Spleen (tissue), 7 donors: ENCODE results near the gene TMEM252.

Source experiments
- POLR2A ChIP-seq, 3 donors: fragments of 450-650 bp; IDR thresholded peaks; one replicate each; pipeline ENCODE4 v1.5.1; 2017; ENCODE audit warnings: antibody characterized with exemption in 3 of 3, mild to moderate bottlenecking in 1 of 3
- TF ChIP-seq, protein P1 (sequence below), 11 experiments: fragments of 200-600 bp in 7 of 11; fragments of 450-650 bp in 4 of 11; sonication (generic) in 4 of 11; IDR thresholded peaks in 8 of 11; conservative IDR thresholded peaks in 3 of 11; 1 replicate in 7 of 11; 2 replicates in 4 of 11; pipeline versions ENCODE4 v1.4.0 to v1.8.0; 2016 to 2021; ENCODE audit warnings: antibody characterized with exemption in 11 of 11, inconsistent platforms in 4 of 11, mild to moderate bottlenecking in 1 of 11
- donor health status: DM: no; HTN: no; CAD: no; lungs with moderate emphysema.
- donor health status: DM: no; HTN: no; CAD: no.
- donor health status: DM: no; HTN: no; CAD: no.

DNA sequence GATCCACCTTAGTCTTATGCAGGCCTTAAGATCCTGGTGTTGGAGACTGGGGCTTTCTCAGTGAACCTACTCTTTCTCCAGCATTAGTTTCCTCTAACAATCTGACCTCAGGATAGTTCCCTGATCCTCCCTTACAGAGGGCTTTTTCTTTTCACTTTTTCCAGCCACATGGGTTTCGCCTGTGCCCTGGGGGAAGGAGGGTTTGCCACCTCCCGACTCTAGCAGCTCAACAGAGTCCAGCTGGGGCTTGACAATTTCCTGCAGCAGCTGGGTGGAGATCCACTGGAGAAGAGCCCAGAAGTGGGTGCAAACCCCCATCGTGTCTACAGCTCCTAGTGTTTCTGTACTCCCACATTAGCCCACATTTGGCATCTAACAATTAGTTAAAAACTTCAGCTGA, 7.6 kb upstream of the TMEM252 start:
- TF ChIP-seq, protein P1, sequence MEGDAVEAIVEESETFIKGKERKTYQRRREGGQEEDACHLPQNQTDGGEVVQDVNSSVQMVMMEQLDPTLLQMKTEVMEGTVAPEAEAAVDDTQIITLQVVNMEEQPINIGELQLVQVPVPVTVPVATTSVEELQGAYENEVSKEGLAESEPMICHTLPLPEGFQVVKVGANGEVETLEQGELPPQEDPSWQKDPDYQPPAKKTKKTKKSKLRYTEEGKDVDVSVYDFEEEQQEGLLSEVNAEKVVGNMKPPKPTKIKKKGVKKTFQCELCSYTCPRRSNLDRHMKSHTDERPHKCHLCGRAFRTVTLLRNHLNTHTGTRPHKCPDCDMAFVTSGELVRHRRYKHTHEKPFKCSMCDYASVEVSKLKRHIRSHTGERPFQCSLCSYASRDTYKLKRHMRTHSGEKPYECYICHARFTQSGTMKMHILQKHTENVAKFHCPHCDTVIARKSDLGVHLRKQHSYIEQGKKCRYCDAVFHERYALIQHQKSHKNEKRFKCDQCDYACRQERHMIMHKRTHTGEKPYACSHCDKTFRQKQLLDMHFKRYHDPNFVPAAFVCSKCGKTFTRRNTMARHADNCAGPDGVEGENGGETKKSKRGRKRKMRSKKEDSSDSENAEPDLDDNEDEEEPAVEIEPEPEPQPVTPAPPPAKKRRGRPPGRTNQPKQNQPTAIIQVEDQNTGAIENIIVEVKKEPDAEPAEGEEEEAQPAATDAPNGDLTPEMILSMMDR (IDR thresholded peaks at IDR 0.05 in 8 of 11, conservative IDR thresholded peaks at IDR 0.05 in 3 of 11): no peak
- no peak for TF ChIP-seq POLR2A (IDR thresholded peaks at IDR 0.05)
